HFF-Myc (cell line): ENCODE results near the gene XDH.
A peak's percentile ranks its signal among the peaks of the same experiment; 100 is the strongest.

Experiments
- DNase-seq: peaks from one replicate; pipeline ENCODE4 v3.0.0-alpha.2; 2011; ENCODE audit warnings: low read depth; ENCODE audit errors: extremely low read depth
- H3K4me3 ChIP-seq: replicated peaks from 2 replicates; pipeline ENCODE4 v1.5.1; 2011; ENCODE audit warnings: low read depth, mild to moderate bottlenecking, control low read depth, low read length
- TF ChIP-seq, protein P1 (sequence below): IDR thresholded peaks from 2 replicates; pipeline ENCODE4 v1.5.1; 2012; ENCODE audit warnings: mild to moderate bottlenecking, low read depth, low read length, control low read depth; ENCODE audit errors: missing control alignments

Gene XDH

DNA sequence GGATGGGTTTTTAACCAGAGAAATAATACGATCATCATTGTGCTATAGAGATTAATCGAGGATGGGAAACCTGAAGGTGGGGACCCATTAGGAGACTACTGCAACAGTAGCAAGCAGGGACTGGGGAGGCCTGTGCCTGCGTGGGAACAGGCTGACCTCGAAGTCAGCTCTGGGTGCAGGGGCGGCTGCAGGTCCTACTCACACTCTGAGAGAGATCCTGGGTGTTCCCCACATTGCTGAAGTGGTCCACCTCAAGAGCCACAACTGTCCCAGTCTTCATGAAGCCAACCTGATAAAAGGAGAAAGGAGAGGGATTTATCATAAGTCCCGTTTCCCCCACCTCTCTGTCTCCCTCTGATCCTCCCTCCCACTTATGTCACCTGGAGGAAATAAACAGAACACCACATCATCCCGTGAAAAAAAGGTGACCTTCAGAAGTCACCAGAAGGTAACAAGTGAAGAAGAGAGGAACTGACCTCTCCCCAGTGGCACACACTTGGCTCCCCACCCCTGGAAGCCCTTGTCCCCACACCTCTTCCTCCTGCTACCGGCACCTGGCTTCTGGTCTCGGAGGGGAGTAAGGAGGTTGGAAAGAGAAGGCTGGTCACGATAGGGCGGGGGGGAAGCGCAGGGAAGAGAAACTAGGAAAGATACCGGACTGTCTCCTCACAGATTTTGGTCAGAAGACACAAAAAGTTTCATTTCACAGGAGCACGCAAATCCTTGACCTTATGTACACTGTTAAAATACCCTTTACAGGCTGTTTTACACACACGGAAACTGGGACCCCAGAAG is 50.4 kb downstream of the XDH start:
- no peak for DNase-seq
- H3K4me3 ChIP-seq: no peak overlapping the region
- TF ChIP-seq, protein P1, sequence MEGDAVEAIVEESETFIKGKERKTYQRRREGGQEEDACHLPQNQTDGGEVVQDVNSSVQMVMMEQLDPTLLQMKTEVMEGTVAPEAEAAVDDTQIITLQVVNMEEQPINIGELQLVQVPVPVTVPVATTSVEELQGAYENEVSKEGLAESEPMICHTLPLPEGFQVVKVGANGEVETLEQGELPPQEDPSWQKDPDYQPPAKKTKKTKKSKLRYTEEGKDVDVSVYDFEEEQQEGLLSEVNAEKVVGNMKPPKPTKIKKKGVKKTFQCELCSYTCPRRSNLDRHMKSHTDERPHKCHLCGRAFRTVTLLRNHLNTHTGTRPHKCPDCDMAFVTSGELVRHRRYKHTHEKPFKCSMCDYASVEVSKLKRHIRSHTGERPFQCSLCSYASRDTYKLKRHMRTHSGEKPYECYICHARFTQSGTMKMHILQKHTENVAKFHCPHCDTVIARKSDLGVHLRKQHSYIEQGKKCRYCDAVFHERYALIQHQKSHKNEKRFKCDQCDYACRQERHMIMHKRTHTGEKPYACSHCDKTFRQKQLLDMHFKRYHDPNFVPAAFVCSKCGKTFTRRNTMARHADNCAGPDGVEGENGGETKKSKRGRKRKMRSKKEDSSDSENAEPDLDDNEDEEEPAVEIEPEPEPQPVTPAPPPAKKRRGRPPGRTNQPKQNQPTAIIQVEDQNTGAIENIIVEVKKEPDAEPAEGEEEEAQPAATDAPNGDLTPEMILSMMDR: no peak

DNA sequence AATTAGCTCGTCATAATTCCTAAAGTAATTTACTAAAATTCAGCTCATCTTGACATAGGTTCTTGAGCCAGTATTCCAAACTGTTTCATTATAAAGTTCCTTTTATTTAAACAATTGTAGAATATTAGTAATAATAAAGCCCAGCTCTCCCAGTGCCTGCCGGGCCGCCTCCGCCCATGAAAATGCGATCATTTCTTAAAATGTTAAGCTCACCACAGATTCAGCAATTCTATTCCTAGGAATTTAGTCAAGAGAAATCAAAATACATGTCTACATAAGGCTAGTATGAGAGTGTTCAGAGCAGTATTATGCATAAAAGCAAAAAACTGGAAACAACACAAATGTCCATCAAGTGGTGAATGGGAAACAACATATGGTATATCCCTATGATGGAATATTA is 52.0 kb downstream of the XDH start:
- TF ChIP-seq, protein P1: no peak
- H3K4me3 ChIP-seq: no peak overlapping the region
- DNase-seq: no peak

DNA sequence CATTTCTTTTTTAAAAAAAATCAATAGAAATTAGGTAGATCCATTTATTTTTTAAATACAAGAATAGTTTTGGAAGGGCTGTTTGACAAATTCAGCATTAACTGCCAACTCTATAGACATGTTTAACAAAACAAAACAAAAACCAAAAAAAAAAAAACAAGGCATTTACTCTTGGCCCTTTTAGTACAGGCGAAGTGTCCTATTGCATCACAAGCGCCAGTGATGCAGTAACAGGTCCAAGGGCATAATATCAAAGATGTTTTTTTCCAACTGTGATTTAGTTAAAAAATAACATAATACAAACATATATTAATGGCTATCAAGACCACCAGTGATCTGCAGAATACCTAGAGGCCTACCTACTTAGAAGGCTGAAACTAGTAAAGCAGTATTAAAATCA is 55.3 kb downstream of the XDH start:
- no peak overlapping the region for H3K4me3 ChIP-seq
- TF ChIP-seq, protein P1: no peak
- DNase-seq: no peak

DNA sequence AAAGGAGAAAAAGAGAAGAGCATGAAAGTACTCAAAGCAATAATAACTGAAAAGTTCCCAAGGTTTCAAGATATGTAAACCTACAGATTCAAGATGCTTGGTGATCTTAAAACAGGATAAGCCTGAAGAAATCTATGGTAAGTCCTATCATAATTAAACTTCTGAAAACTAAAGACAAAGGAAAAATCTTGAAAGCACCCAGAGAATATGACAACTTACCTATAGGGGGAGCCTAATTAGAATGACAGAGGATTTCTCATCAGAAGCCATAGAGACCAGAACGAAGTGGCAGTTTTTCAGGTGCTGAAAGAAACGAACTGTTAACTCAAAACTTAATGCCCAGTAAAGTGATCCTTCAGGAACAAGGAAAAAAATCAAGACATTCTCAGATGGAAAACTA is 59.7 kb downstream of the XDH start:
- DNase-seq: no peak
- TF ChIP-seq, protein P1: peak; percentile 38
- no peak overlapping the region for H3K4me3 ChIP-seq

DNA sequence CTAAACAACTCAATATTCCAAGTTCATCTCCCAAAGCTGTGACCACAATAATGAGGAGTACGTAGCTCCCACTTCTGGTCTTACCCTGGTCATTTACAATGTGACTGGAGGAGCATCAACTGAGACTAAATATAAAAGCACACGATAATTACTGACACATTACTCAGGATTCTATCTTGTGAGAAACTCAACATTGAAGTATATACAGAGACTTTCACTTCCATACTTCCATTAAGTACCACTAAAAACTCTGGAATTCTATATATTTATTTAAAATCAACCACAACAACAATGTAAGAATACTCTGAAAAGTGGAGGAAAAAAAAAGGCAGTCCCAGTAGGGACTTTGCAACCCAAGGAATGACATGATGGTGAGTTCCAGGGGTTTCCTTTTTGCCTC is 61.4 kb downstream of the XDH start:
- TF ChIP-seq, protein P1: no peak
- no peak overlapping the region for H3K4me3 ChIP-seq
- no peak for DNase-seq

DNA sequence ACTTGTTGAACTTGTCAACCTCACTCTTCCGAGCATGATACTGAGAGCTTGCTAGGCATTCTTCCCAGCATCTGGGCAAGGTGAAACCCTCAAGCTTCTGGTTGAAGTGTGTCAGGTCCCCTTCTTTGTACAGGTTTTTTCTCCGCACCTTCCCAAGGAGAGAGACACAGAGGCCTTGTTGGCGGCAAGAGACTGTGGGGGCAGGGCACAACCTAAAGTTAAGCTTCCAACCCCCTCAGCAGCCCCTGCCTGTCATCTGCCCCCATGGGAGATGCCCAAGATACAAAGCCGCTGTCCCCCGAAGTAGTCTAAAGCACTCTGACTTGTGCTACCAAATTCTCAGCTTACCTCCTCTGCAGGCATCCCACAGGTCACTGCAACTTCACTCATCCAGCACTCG is 64.9 kb downstream of the XDH start:
- H3K4me3 ChIP-seq: no peak overlapping the region
- DNase-seq: no peak
- TF ChIP-seq, protein P1: no peak

DNA sequence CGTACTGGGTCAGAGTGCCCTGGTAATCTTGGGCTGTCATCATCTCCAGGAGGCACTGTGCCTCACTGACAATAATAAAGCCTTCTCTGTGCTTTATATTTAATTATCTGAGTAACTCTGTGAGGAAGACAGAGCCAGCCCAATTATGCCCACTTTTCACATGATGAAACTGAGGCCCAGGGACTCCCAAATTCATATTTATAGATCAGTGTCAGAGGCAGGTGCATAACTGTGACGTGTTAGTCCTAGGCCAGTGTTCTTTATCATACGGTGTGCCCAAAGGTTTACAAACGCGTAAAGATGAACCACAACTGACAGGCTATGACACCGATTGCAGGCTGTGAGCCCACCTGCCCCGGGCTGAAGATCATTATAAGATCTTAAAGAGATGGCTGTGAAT is 65.4 kb downstream of the XDH start:
- H3K4me3 ChIP-seq: no peak overlapping the region
- no peak for DNase-seq
- TF ChIP-seq, protein P1: no peak
